K562 (cell line): Measurements from ENCODE around the gene LCA5L. TPM values are rescaled to one million over a fixed set of nuclear protein-coding genes. Genes with fewer than 3 reads are reported as not detected.
A peak's percentile ranks its signal among the peaks of the same experiment; 100 is the strongest.

Source experiments
- CREB1 ChIP-seq, 2 experiments: sonication (generic) in 1 of 2; formaldehyde crosslinking in 1 of 2; IDR thresholded peaks; 2 replicates each; pipeline versions ENCODE4 v1.6.1 to v1.8.0; 2012 to 2022; ENCODE audit warnings: inconsistent platforms in 1 of 2, mild to moderate bottlenecking in 1 of 2, missing genetic modification reagents in 1 of 2, moderate library complexity in 1 of 2
- FOXA3 ChIP-seq, 2 experiments: fragments of 450-650 bp in 1 of 2; sonication (generic) in 1 of 2; formaldehyde crosslinking; IDR thresholded peaks in 1 of 2; conservative IDR thresholded peaks in 1 of 2; 2 replicates each; pipeline versions ENCODE4 v1.4.0 to v1.8.0; 2020 to 2022; ENCODE audit warnings: mild to moderate bottlenecking in 2 of 2, missing genetic modification reagents in 1 of 2
- HES1 ChIP-seq: fragments of 450-650 bp; IDR thresholded peaks from 2 replicates; pipeline ENCODE4 v1.6.1; 2016; ENCODE audit warnings: low read depth, mild to moderate bottlenecking, moderate library complexity
- KLF13 ChIP-seq: fragments of 450-650 bp; IDR thresholded peaks from 2 replicates; pipeline ENCODE4 v1.6.1; 2016; ENCODE audit warnings: missing genetic modification characterization, low read depth, mild to moderate bottlenecking, missing compliant biosample characterization, moderate library complexity, borderline replicate concordance
- MNT ChIP-seq, 2 experiments: fragments of 450-650 bp; conservative IDR thresholded peaks; 2 replicates each; pipeline ENCODE4 v1.6.1; 2017; ENCODE audit warnings: mild to moderate bottlenecking in 2 of 2, moderate library complexity in 2 of 2
- NCOA2 ChIP-seq, 2 experiments: fragments of 450-650 bp; IDR thresholded peaks; 2 replicates each; pipeline ENCODE4 v1.6.1; 2018; ENCODE audit warnings: mild to moderate bottlenecking in 2 of 2, moderate library complexity in 1 of 2; ENCODE audit not compliant: partially characterized antibody in 2 of 2
- TAF1 ChIP-seq: IDR thresholded peaks from 2 replicates; pipeline ENCODE4 v1.6.1; 2011; ENCODE audit warnings: mild to moderate bottlenecking, low read length, moderate library complexity; ENCODE audit not compliant: insufficient read depth, control insufficient read depth, severe bottlenecking; ENCODE audit errors: extremely low read depth
- ZBTB5 ChIP-seq: fragments of 450-650 bp; IDR thresholded peaks from 2 replicates; pipeline ENCODE4 v1.6.1; 2017; ENCODE audit warnings: antibody characterized with exemption
- ZNF143 ChIP-seq: sonication (generic); formaldehyde crosslinking; IDR thresholded peaks from 2 replicates; pipeline ENCODE4 v1.9.0; 2022; ENCODE audit warnings: mild to moderate bottlenecking, missing genetic modification reagents
- ZNF232 ChIP-seq: sonication (generic); formaldehyde crosslinking; IDR thresholded peaks from 2 replicates; pipeline ENCODE4 v1.8.0; 2022; ENCODE audit warnings: mild to moderate bottlenecking, missing genetic modification reagents
- ZNF740 ChIP-seq, 3 experiments: fragments of 200-800 bp in 1 of 3; sonication (Bioruptor generic) in 1 of 3; sonication (generic) in 1 of 3; formaldehyde crosslinking in 1 of 3; IDR thresholded peaks; 2 replicates each; pipeline versions ENCODE4 v1.6.1 to v1.8.0; 2016 to 2022; ENCODE audit warnings: mild to moderate bottlenecking in 2 of 3, missing compliant biosample characterization in 2 of 3, missing genetic modification characterization in 2 of 3, missing genetic modification reagents in 1 of 3
- polyA plus RNA-seq, 8 experiments: library from polyadenylated mRNA; depleted of rRNA in 4 of 8; stranded (reverse) in 5 of 8; unstranded in 3 of 8; fragments of >200 nt; fragmentation: Nextera tagmentation in 2 of 8; fragmentation: Illumina TruSeq in 1 of 8; extraction: Ambion mirVana in 2 of 8; extraction: Trizol in 1 of 8; gene quantifications; 2 replicates each; pipeline versions ENCODE4 v1.2.1 to v1.2.3, GENCODE V29; 2011 to 2014; ENCODE audit warnings: inconsistent platforms in 1 of 8, missing spikeins in 1 of 8
- total RNA-seq, 7 experiments: library from RNA; depleted of rRNA in 6 of 7; stranded (reverse); fragments of >200 nt in 6 of 7; fragmentation: Illumina TruSeq in 2 of 7; extraction: Trizol in 2 of 7; gene quantifications; 2 replicates each; pipeline versions ENCODE4 v1.2.1 to v1.2.3, GENCODE V29; 2011 to 2021; ENCODE audit warnings: low replicate concordance in 1 of 7

LCA5L gene
- total and polyA plus RNA-seq, 9 of the 15 experiments (the other 6 are each of a cell fraction or from before 2014, with no cell fraction given) = 1.8 to 4.9 (median 3.8) TPM

- TF ChIP-seq HES1 = no peak
- TF ChIP-seq ZBTB5 = no peak
- TF ChIP-seq MNT (conservative IDR thresholded peaks at IDR 0.05) = peak in 1 of 2 experiments; percentile 10; a peak in 1 of 4 replicates
- TF ChIP-seq NCOA2 (IDR thresholded peaks at IDR 0.05; ENCODE audit: partially characterized antibody in 2 of 2) = no peak
- peak; percentile 20 for TF ChIP-seq TAF1
- TF ChIP-seq FOXA3 (CRISPR knock-in tag; conservative IDR thresholded peaks at IDR 0.05 in 1 of 2, IDR thresholded peaks at IDR 0.05 in 1 of 2) = no peak
- TF ChIP-seq KLF13 = peak; percentile 65; the same call in 1 of the 2 replicates
- no peak for TF ChIP-seq CREB1 (IDR thresholded peaks at IDR 0.05)
- no peak for TF ChIP-seq CREB1 (CRISPR knock-in tag; IDR thresholded peaks at IDR 0.05)
- no peak for TF ChIP-seq ZNF740 (CRISPR knock-in tag; IDR thresholded peaks at IDR 0.05)
- no peak for TF ChIP-seq ZNF740 (tag; IDR thresholded peaks at IDR 0.05)
- no peak for TF ChIP-seq ZNF232 (CRISPR knock-in tag)
- no peak for TF ChIP-seq ZNF143 (CRISPR knock-in tag)
Measured at GRCh38 chr21:39451332-39452206, 6.0 kb upstream of the LCA5L start, which contains the start of gene SH3BGR (continued).
